ENCODE data around the gene PRPF8.

DNA sequence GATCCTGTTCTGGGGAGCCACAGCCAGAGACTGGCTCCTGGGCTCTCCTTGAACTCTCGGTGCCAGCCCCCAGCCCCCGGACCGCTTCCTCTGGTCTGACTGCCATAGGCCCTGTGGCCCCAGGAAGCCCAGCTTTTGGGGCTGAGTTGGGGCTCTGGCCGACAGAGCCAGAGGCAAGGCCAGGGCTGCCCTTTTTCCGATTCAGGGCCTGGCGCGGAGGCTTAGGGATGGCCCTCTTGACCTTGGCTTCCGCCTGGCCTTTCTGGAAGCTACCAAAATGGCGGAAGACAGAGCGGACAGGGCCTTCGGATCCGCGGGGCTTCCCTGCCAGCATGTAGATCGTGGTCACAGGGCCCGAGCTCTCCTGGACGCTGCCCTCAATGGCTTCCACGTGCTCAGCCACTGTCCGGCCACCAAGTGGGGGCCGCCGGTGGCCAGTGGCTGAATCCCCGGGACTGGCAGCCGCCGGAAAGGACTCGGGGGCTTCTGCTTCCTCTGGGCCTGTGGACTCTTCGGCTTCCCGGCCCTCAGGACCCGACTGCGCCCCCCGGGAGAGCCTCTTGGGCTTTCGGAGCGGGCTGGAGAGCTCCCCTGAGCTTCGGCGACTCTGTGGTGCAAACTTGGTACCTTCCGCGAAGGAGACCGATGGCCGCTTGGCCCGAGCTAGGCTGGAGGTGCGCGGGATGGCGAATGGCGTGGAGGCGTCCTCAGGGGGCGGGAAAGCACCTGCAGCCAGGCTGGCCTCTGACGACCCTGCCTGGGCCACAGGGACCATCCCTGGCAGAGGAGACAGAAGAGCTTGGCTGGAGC, 49.6 kb downstream of the PRPF8 start:
- TF ChIP-seq EZH2phosphoT487 (IDR thresholded peaks at IDR 0.05; ENCODE audit: low read depth): no peak
- no peak for TF ChIP-seq CTCF (IDR thresholded peaks at IDR 0.05; ENCODE audit: low read depth, low read length)

All from OCI-LY3 (cell line).